Stimulated activated CD4-positive, alpha-beta T cell treated with anti-CD3 and anti-CD28 coated beads, Interleukin-12 subunit alpha, Interleukin-12 subunit beta, amount 100 ng/mL, for 4 hours (primary cell): ENCODE data around the gene MED23.

Source experiments
- DNase-seq: peaks from one replicate; pipeline ENCODE4 v3.0.0-alpha.2; 2020

MED23 gene

GRCh38 chr6:131641554-131641953 lies 13.5 kb upstream of the MED23 start:
- no peak for DNase-seq

GRCh38 chr6:131640576-131640975 lies 12.5 kb upstream of the MED23 start:
- no peak for DNase-seq

DNA sequence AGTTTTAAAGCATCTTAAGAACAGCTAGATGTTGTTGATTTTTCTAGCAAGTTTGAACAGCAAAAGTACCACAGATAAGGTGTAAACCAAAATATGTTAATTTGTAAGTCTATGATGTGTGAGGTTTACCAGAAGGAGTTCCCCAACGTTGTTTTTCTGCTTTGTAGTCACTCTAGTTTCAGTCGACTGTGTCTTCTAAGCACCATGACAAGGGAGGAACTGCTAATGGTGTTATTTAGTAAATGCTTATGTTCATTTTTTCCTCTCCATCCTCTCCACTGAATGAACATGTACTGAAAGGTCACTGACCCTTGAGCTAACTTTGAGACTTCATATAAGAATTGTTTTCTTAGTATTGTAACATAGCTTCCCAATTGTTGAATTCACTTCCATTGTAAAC lies 12.1 kb upstream of the MED23 start:
- no peak for DNase-seq

DNA sequence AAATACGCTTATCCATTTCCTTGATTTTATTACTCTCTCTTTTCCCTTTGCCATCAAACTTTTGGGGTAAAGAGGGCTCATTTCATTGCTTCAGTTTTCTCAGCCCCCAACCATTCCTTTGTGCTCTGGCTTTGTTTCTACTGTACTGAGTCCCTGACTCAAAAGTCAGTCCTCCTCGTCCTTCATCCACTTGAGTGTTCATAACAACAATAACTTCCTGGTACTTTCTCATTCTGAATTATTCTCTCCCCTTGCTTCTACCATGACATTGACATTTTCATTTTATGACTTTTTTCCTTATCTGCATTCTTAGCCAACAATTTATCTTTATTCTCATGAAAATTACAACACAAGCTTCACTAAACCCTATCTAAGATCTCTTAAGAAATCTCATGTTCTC lies 10.0 kb upstream of the MED23 start:
- no peak for DNase-seq

DNA sequence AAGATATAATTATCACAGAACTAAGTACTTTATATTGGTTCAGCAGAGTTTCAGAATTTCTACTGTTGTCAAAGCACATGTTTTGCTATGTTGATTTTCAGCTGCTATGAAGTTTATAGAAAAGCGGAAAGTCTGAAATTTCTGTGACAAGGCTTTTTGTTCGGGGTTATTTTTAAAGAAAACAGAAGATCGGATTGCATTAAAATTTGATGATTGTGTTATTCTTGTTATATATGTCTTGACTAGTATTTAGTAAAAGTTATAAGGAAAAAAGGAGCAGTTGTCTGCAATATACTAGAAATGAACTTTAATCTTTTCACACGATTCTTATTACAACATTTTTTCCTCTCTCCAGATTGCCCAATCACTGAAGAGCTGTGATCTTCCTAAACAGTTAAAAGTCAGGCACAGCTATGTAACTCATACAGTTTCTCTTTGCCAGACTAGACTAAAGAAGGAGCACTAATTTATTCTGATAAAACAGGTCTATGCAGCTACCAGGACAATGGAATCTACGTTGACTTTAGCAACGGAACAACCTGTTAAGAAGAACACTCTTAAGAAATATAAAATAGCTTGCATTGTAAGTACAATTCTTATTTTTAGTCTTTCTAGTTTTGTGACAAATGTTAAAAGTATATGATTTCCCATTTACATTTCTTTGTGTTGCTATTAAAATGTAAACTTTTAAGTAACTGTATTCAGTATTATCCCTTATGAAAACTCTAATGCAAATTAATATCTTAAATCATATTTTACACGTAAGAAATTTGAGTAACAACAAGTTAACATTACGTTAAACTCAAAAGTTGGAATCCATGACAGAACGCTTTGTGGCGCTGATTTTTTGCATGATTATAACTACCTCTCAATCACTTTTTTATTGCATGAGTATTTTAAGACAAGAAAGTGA lies 9.1 kb upstream of the MED23 start, which contains the start of gene ENPP3:
ENPP3 (plus strand) TSS at position 423 of the 913 bp plus-strand sequence; CDS start at position 506, 83 bp downstream.
- DNase-seq: no peak

DNA sequence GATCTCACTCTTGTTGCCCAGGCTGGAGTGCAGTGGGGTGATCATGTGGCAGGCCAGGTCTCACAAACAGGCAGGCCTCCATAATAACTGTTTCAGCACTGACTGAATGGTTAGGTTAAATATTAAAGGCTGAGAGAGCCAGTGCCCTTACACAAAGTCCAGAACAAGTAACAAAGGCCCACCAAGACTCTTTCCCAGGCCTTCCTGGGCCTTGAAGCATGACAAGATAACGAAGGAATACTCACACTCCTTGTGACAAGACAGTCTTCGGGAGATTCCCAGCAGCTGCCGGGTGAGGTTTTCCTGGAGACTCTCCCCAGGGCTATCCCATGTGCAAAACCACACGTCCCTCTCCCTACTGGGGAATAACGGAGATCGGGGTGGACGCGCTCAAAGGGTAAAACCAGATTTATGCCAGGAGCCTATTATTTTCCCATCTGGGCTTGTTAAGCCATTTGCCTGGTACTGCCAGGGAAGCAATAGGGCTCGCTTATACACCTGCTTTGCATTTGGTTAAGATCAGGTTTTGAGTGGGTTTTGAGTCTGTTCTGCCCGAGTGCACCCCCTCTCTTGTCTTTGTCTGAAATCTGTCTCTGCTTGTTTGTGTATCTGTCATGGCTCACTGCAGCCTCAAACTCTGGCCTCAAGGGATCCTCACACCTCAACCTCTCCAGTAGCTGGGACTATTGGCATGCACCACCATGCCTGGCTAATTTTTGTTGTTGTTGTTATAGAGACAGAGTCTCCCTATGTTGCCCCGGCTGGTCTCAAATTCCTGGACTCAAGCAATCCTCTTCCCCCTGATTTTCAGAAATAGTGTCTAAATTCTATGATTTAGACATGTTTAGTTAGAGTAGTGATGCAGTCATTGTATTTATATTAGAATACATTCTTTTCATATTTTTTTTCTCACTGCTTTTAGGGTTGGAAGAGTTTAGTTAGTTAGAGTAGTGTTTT lies 7.6 kb upstream of the MED23 start:
- DNase-seq: no peak

- no peak for DNase-seq
Observed at GRCh38 chr6:131631625-131632289, 3.7 kb upstream of the MED23 start.

GRCh38 chr6:131629651-131630050 lies 1.6 kb upstream of the MED23 start:
- no peak for DNase-seq

DNA sequence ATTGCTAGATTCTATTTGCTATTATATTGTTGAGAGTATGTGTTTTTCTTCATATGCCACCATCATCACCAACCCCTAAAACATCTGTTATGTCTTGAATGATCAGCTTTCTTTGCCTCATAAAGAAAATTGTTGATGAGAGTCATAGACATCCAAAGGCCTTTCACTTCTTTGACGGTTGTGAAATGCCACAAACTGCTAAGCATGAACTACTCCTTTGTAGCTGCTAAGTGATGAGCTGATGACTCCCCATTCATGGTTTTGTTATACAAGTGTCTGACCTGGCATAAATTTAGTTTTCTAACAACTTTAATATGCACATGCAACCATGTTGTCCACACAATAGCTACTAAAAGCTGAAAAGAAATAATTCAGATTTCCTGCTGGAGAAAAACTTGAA lies 684 bp upstream of the MED23 start:
- no peak for DNase-seq

- DNase-seq: no peak
Observed at GRCh38 chr6:131615275-131615674, 12.8 kb downstream of the MED23 start.

DNA sequence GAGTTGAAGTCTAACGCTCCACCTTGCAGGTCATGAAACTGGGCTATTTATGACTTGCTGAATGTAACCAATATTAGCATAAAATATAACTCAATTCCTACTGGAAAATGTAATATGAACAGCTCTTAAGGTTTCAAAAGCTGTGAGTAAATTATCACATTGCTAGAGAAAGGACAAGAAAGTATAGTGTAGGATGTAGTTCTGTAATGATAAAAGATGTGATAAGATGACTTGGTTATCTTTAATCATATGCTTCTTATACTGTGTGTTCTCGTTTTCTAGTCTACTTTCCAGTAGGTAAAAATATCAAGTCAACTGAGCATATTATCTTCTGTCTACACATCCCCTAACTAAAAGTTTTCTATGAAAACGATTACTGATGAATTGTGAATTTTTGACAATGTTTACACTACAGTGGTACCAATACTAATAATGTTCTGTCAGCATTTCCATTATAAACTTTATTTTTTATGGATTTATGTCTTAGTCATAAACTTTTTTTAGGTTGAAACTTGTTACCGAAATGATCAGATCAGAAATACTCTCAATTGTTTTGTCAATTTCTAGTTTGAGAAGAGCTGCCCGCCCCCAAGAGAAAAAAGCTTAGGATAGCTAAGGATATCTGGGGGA lies 14.6 kb downstream of the MED23 start:
- no peak for DNase-seq

DNA sequence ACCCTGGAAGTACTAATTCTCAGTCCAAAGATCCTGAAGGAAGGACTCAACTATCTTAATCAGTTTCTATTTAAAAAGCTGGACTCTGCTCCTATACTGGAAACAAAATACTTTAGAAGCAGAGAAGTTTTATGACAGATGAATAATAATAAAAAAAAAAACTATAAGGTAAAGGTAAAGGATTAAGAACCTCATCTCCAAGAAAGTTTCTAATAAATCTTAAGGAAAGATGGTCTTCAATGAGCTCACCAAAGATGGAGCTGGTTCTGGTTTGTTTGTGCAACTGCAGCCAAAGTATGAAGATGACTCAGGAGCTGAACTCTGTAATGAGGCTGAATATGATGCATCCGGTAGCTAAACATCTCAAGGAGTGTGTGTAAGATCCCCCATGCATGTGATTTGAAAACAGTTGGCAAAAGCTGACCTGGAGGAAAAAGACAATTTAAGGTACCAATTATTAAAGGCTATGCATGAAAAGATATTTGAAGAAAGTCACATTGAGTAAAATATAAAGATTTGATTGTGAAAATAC lies 25.2 kb downstream of the MED23 start:
- DNase-seq: no peak

GRCh38 chr6:131600716-131601115 lies 27.3 kb downstream of the MED23 start:
- DNase-seq: no peak

- no peak for DNase-seq
Observed at GRCh38 chr6:131597446-131597845, 30.6 kb downstream of the MED23 start.

DNA sequence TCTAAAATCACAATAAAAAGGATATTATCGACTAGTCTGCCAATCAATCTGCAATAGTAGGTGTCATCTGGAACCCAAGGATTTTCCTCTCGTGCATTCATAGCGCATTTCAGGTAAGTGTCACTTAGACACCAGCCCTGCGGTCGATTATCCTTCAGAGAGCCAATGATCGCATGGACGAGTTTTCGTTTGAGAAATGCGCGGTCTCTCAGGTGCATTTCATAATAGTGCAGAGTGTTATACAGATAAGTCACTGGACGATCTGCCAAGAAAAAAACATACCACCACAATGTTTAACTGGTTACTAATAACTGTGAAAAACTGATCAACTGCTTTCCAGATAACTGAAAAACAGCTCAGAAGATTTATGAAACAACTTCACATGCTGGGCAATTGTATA lies 34.0 kb downstream of the MED23 start:
- no peak for DNase-seq

- DNase-seq: no peak
Observed at GRCh38 chr6:131592935-131593334, 35.1 kb downstream of the MED23 start.

DNA sequence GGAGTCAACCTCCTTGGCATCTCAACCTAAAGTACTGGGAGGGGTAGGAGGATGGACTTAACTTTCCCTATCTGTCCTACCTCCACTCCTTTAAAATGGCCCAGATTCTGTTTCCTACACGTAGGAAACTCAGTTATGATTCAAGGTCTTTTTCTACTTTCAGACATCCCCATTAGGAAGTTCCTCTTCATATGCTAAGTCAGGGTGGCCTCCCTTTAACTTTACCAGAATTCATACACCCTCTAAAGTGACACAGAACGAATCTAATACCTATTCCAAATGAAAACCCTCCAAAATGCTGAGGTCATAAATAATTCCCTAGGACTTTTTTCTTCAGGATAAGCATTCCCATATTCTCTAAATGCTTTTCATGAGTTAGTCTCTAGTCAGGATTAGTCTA lies 39.4 kb downstream of the MED23 start:
- no peak for DNase-seq

- DNase-seq: no peak
Observed at GRCh38 chr6:131587909-131588308, 40.1 kb downstream of the MED23 start.

DNA sequence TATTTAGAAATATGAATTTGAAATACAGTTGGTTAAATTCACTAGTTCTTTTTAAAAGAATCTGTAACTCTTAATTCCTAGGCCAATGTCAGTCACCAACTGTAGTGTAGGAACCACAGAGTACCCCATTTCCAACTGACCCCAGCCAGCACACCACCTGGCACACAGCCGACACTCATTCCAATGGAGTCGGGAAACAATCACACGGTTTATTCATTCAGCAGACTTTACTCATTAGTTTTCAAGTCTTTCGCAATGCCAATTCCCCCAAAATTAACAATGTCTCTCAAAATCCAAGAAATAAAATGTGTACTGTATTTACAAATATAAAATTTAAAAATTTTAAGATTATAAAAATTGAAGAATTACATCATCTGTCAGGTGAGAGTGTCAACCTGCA lies 41.5 kb downstream of the MED23 start:
- no peak for DNase-seq

- DNase-seq: no peak
Observed at GRCh38 chr6:131581523-131581922, 46.5 kb downstream of the MED23 start.

GRCh38 chr6:131575834-131576478 lies 52.1 kb downstream of the MED23 start:
- DNase-seq: no peak

- no peak for DNase-seq
Observed at GRCh38 chr6:131574686-131575085, 53.4 kb downstream of the MED23 start.
